Lower lobe of right lung (tissue), 2 donors: Measurements from ENCODE around the gene ETV3. TPM values are rescaled to one million over a fixed set of nuclear protein-coding genes. Genes with fewer than 3 reads are reported as not detected.
"Not testable (repeated sequence)": the region's sequence is repeated elsewhere in the genome, so short reads cannot be mapped to it uniquely, and the experiment has no call there.

ENCODE experiments used
- ATAC-seq, 2 donors: fragments of 200-7000 bp; cut with Tn5 transposase; one replicate each; pipeline ENCODE4 v1.9.1; 2020 to 2022; ENCODE audit warnings: mild to moderate bottlenecking in 2 of 2, moderate library complexity in 2 of 2
- DNase-seq: peaks from one replicate; pipeline ENCODE4 v3.0.0-alpha.2; 2020
- H3K27ac ChIP-seq: fragments of 200-600 bp; one replicate; pipeline ENCODE4 v1.8.0; 2022
- H3K27me3 ChIP-seq: fragments of 200-600 bp; one replicate; pipeline ENCODE4 v1.8.0; 2022; ENCODE audit warnings: low read depth
- H3K36me3 ChIP-seq: fragments of 200-600 bp; one replicate; pipeline ENCODE4 v1.8.0; 2022; ENCODE audit warnings: mild to moderate bottlenecking
- H3K4me1 ChIP-seq: fragments of 200-600 bp; one replicate; pipeline ENCODE4 v1.8.0; 2022
- H3K4me3 ChIP-seq: fragments of 200-600 bp; one replicate; pipeline ENCODE4 v1.8.0; 2022; ENCODE audit warnings: mild to moderate bottlenecking
- H3K9me3 ChIP-seq: fragments of 200-600 bp; one replicate; pipeline ENCODE4 v1.8.0; 2022
- intact Hi-C: fragments of 100-400 bp; cut with DNase I; formaldehyde crosslinking; loops from one replicate; pipeline ENCODE4 v1.11.0; 2022
- total RNA-seq: library from RNA; stranded (reverse); fragmentation: NEBNext Ultra II Directional; extraction: Animal tissue kit (Norgen Biotek cat#: 25700); gene quantifications from one replicate; pipeline ENCODE4 v1.2.1, GENCODE V29; 2021
- TF ChIP-seq, protein P1 (sequence below): fragments of 200-600 bp; IDR thresholded peaks from one replicate; pipeline ENCODE4 v1.8.0; 2022; ENCODE audit warnings: antibody characterized with exemption, mild to moderate bottlenecking
- donor health status: DM: no; HTN: yes; CAD: no; lungs with severe emphysema.

Gene ETV3
- total RNA-seq, 1 donor from 2014 or later, result 29.5 TPM

DNA sequence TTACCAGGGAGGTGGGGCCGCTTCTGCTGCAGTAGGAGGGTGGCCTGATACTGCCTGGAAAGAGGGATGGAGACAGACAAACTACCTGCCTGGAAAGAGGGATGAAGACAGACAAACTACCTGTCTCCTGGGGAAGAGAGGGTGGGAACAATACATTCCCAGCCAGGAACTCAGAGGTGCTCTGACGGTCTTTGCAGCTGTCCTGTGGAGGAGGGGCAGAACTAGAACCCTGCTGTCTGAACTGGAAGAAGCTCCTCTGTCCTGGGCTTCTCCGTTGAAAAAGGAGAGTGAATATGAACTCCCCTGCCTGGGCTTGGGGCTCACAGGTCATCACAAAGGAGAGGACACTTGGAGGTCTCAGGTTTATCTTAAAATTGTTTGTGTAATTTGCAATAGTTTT, 40.3 kb upstream of the ETV3 start:
- no peak overlapping the region for H3K4me3 ChIP-seq
- TF ChIP-seq, protein P1, sequence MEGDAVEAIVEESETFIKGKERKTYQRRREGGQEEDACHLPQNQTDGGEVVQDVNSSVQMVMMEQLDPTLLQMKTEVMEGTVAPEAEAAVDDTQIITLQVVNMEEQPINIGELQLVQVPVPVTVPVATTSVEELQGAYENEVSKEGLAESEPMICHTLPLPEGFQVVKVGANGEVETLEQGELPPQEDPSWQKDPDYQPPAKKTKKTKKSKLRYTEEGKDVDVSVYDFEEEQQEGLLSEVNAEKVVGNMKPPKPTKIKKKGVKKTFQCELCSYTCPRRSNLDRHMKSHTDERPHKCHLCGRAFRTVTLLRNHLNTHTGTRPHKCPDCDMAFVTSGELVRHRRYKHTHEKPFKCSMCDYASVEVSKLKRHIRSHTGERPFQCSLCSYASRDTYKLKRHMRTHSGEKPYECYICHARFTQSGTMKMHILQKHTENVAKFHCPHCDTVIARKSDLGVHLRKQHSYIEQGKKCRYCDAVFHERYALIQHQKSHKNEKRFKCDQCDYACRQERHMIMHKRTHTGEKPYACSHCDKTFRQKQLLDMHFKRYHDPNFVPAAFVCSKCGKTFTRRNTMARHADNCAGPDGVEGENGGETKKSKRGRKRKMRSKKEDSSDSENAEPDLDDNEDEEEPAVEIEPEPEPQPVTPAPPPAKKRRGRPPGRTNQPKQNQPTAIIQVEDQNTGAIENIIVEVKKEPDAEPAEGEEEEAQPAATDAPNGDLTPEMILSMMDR, result no peak
- no peaks in the 10 kb centered on the region for H3K36me3 ChIP-seq
- no peak overlapping the region for H3K27ac ChIP-seq
- no peaks in the 10 kb centered on the region for H3K4me1 ChIP-seq
- intact Hi-C loops, result no loop called here
- H3K9me3 ChIP-seq, result no peaks in the 10 kb centered on the region
- DNase-seq, result no peak
- H3K27me3 ChIP-seq, result peaks cover 2% of the 10 kb centered on the region
- ATAC-seq, result no peak

DNA sequence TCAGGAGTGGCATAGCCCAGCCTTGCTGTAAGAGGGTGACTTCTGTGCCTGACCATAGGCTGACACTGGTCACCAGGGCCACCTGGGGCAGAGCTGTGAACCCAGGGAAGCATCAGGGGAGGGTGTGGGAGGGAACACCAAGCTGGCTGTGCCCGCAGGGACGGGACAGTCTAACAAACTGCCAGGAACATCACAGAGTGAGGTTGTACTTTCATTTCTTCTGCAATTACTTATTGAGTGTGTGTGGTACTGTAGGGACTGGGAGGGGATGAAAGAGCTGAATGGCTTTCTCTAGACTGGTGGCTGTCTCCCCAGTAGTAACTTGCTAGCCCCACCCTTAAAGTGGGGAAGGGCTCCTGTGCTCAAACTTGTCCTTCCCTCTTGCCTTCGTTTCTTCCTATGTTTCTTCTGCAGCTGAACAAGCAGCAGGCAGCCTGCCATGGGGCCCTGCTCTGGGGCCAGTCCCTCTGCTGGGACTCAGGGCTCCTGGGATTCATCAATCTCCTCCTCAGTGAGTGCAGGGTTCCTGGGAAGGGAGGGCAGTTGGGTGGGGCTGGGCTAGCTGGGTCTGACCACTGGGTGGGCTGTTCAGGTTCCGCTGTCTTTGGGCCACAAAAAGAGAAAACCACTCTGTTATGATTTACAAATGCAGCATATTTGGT, 39.7 kb upstream of the ETV3 start:
- DNase-seq (no peak), ATAC-seq (peak in 1 of 2 donors; percentile 14)
- intact Hi-C loops, result no loop called here
- no peak overlapping the region for H3K4me3 ChIP-seq
- H3K9me3 ChIP-seq, result no peaks in the 10 kb centered on the region
- H3K27me3 ChIP-seq, result peaks cover 4% of the 10 kb centered on the region
- no peak overlapping the region for H3K27ac ChIP-seq
- TF ChIP-seq, protein P1, result no peak
- no peaks in the 10 kb centered on the region for H3K4me1 ChIP-seq
- H3K36me3 ChIP-seq, result no peaks in the 10 kb centered on the region

- H3K4me3 ChIP-seq, result no peak overlapping the region
- intact Hi-C loops, result no loop called here
- no peak for DNase-seq
- TF ChIP-seq, protein P1, result no peak
- ATAC-seq, result no peak
- H3K27ac ChIP-seq, result no peak overlapping the region
- H3K9me3 ChIP-seq, result no peaks in the 10 kb centered on the region
- H3K27me3 ChIP-seq, result peaks cover 4% of the 10 kb centered on the region
- H3K36me3 ChIP-seq, result no peaks in the 10 kb centered on the region
- H3K4me1 ChIP-seq, result no peaks in the 10 kb centered on the region
These were observed 38.5 kb upstream of the ETV3 start for GRCh38 chr1:157176591-157177121.

- TF ChIP-seq, protein P1, result no peak
- H3K27me3 ChIP-seq, result peaks cover 4% of the 10 kb centered on the region
- no peak for ATAC-seq
- intact Hi-C loops, result no loop called here
- H3K27ac ChIP-seq, result no peak overlapping the region
- no peaks in the 10 kb centered on the region for H3K4me1 ChIP-seq
- DNase-seq, result no peak
- H3K9me3 ChIP-seq, result no peaks in the 10 kb centered on the region
- H3K4me3 ChIP-seq, result no peak overlapping the region
- no peaks in the 10 kb centered on the region for H3K36me3 ChIP-seq
These were observed 37.8 kb upstream of the ETV3 start for GRCh38 chr1:157176016-157176415.

- ATAC-seq (no peak), DNase-seq (no peak)
- Histone ChIP-seq H3K9me3 (no peaks in the 10 kb centered on the region), H3K36me3 (no peaks in the 10 kb centered on the region), H3K4me3 (no peak overlapping the region), H3K4me1 (no peaks in the 10 kb centered on the region), H3K27ac (no peak overlapping the region), H3K27me3 (peaks cover 4% of the 10 kb centered on the region)
- intact Hi-C loops, result no loop called here
- TF ChIP-seq, protein P1, result no peak
These were observed 35.8 kb upstream of the ETV3 start for GRCh38 chr1:157173900-157174410.

- intact Hi-C loops, H3K9me3 ChIP-seq, H3K4me1 ChIP-seq, DNase-seq, ATAC-seq, H3K27ac ChIP-seq, H3K27me3 ChIP-seq, H3K4me3 ChIP-seq, H3K36me3 ChIP-seq: not testable (repeated sequence)
These were observed 35.0 kb upstream of the ETV3 start for GRCh38 chr1:157173241-157173640.

DNA sequence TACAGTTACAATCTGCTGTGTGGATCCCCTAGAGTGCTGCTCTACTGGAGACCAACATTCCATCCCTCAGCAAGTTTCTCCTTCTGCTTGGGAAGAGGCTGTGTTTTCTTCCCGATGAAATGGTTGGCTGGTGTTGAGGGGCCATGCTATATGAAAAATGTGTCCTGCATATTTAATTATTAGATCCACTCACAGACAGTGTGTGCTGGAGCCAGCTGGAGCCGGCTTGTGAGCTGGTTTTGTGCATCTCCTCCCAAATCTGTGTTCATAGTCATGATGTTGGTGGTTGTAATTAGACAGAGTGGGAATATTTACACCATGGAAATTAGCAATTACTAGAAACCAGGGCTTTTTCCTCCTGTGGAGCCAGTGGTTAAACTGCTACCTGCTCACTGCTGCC, 34.4 kb upstream of the ETV3 start:
- H3K4me3 ChIP-seq, DNase-seq, H3K9me3 ChIP-seq, intact Hi-C loops, ATAC-seq, H3K27me3 ChIP-seq, H3K36me3 ChIP-seq, H3K4me1 ChIP-seq, H3K27ac ChIP-seq: not testable (repeated sequence)
